ENCODE results near the gene DDX17.

DNA sequence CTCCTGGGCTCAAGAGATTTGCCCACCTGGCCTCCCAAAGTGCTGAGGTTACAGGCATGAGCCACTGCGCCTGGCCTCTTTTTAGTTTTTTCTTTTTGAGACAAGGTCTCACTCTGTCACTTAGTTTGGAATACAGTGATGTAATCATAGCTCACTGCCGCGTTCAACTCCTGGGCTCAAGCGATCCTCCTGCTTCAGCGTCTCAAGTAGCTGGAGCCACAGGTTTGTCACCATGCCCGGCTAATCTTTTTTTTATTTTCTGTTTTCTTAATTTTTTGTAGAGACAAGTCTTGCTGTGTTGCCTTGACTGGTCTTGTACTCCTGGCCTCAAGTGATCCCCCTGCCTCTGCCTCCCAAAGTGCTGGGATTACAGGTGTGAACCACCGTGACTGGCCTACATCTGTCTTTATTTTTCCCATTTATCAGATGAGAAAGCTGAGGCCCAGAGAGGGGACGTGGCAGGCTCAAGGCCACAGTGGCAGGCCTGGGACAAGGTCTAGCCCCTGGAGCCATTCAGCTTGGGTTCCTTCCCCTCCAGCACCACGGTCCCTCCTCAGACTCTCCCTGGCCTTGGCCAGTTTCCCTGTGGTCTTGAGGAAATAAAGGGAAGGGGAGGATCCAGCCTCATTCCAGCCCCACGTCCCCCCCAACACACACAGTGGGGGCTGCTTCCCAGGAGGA, 41.0 kb downstream of the DDX17 start:
- TF ChIP-seq, protein P1, sequence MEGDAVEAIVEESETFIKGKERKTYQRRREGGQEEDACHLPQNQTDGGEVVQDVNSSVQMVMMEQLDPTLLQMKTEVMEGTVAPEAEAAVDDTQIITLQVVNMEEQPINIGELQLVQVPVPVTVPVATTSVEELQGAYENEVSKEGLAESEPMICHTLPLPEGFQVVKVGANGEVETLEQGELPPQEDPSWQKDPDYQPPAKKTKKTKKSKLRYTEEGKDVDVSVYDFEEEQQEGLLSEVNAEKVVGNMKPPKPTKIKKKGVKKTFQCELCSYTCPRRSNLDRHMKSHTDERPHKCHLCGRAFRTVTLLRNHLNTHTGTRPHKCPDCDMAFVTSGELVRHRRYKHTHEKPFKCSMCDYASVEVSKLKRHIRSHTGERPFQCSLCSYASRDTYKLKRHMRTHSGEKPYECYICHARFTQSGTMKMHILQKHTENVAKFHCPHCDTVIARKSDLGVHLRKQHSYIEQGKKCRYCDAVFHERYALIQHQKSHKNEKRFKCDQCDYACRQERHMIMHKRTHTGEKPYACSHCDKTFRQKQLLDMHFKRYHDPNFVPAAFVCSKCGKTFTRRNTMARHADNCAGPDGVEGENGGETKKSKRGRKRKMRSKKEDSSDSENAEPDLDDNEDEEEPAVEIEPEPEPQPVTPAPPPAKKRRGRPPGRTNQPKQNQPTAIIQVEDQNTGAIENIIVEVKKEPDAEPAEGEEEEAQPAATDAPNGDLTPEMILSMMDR (conservative IDR thresholded peaks at IDR 0.05; ENCODE audit: low read depth in 2 of 2): no peak
- TF ChIP-seq, protein P2, sequence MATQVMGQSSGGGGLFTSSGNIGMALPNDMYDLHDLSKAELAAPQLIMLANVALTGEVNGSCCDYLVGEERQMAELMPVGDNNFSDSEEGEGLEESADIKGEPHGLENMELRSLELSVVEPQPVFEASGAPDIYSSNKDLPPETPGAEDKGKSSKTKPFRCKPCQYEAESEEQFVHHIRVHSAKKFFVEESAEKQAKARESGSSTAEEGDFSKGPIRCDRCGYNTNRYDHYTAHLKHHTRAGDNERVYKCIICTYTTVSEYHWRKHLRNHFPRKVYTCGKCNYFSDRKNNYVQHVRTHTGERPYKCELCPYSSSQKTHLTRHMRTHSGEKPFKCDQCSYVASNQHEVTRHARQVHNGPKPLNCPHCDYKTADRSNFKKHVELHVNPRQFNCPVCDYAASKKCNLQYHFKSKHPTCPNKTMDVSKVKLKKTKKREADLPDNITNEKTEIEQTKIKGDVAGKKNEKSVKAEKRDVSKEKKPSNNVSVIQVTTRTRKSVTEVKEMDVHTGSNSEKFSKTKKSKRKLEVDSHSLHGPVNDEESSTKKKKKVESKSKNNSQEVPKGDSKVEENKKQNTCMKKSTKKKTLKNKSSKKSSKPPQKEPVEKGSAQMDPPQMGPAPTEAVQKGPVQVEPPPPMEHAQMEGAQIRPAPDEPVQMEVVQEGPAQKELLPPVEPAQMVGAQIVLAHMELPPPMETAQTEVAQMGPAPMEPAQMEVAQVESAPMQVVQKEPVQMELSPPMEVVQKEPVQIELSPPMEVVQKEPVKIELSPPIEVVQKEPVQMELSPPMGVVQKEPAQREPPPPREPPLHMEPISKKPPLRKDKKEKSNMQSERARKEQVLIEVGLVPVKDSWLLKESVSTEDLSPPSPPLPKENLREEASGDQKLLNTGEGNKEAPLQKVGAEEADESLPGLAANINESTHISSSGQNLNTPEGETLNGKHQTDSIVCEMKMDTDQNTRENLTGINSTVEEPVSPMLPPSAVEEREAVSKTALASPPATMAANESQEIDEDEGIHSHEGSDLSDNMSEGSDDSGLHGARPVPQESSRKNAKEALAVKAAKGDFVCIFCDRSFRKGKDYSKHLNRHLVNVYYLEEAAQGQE (IDR thresholded peaks at IDR 0.05; ENCODE audit: unreplicated experiment): no peak
- TF ChIP-seq EZH2 (IDR thresholded peaks at IDR 0.05; ENCODE audit: low read depth, unreplicated experiment): no peak
- no peak for TF ChIP-seq POLR2AphosphoS5 (IDR thresholded peaks at IDR 0.05; ENCODE audit: low read depth)

Data from GM23338 (cell line).